Muscle of arm (tissue), 12 donors: ENCODE data around the gene ADAM33. TPM values are rescaled to one million over a fixed set of nuclear protein-coding genes. Genes with fewer than 3 reads are reported as not detected.

ENCODE experiments used
- DNase-seq: peaks from one replicate; pipeline ENCODE4 v3.0.0-alpha.2; 2013
- polyA plus RNA-seq, 12 donors: library from polyadenylated mRNA; unstranded; fragments of 120-200 nt; gene quantifications; one replicate each; pipeline ENCODE4 v1.2.1, GENCODE V29; 2013; ENCODE audit not compliant: insufficient read length in 12 of 12

The ADAM33 gene
- polyA plus RNA-seq, 12 donors: 34.7 to 99.4 (median 59.6) TPM; not detected in 1

- peak; percentile 79 for DNase-seq
These were observed 29.1 kb upstream of the ADAM33 start for GRCh38 chr20:3710703-3711483.

DNA sequence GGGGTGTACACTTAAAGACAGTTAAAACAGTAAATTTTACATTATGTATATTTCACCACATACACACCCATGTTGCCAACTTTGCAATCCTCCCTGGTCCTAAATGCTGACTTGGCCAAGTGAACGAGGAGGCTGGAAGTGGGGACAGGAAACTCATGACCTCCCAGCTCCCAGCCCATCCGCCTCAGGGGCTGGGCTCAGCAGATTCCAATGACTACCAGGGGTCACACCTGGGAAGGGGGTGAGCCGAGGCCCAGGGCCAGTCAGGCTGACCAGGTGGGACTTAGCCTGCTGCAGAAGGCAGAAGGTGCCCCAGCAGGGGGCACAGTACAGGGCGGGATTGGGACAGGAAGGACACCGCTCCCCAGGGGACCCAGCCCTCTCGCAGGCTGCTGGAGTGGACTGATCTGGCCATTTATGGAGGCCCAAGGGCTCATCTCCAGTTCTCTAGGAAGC lies 28.2 kb upstream of the ADAM33 start:
- DNase-seq: no peak

DNA sequence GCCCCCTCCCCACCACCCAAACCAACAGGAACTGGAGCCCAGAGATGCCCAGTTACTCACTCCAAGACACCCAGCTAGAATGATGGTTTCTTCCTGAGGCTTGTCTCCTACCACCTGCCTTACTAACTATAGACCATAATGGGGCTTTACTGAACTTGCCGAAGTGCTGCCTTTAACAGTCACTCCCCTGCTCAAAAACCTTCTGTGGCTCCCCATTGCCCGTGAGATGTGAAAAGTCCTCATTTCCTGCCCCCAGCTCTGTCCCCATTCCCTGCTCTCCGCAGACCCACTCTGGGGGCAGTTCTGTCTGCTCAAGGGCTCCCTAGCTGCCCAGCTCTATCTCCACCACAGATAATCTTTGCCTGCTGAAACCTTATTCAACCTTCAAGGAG lies 25.7 kb upstream of the ADAM33 start:
- DNase-seq: no peak

DNA sequence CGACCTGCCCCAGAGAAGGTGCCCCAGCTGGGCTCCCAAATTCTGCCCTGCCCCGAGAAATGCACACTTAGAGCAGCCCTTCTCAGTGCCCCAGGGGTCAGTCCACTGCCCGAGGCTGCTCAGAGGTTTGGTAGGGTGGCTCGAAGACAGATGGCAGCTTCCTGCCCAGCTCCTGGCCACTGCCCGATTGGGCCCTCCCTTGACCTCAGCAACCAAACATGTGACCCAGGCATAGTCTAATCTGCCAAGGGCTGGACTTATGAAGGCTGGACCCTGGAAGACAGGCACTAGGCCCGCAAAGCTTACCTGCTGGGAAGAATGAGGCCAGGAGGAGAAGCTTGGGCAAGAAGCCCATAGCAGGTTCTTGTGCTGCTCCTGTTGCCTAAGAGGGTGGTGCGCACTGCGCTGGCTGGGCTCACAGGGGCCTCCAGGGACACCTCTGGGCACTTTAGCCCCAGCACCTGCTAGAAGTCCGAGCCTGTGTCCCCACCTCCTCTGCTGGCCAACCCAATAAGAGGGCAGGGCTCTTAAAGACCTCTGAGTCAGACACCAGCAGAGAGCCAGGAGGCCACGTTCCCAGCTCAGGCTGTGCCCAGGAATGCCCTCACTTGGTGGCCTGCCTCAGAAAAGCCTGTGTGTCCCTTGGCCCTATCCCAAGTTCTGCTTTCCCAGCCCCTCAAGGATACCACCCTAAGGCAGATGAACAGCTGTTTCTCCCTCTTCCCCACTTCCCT lies 25.1 kb upstream of the ADAM33 start:
- DNase-seq: no peak

GRCh38 chr20:3705970-3706739 lies 24.3 kb upstream of the ADAM33 start:
- DNase-seq: no peak

DNA sequence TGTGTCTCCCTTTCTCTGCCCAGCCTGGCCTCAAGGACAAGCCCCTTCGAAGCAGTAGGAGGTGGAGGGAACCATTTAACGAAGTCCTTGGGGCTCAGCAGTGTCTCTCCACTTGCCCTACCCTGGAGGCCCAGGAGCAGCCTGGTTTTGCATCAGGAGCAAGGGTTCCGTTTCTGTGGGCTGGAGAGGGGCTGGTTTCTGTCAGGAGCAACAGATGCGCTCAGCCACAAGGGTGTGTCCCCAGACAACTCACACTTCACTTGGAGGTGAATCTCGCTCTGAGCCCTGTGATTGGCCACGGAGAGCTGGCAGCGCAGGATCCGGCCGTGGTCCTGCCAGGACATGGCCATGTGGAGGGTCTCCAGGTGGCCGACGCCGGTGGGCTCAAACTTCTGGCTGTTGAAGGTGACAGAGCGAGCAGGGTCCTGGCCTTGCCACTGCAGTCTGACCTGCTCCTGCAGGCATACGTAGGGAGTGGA lies 23.7 kb upstream of the ADAM33 start:
- no peak for DNase-seq

GRCh38 chr20:3704087-3704486 lies 22.3 kb upstream of the ADAM33 start:
- no peak for DNase-seq

- DNase-seq: no peak
These were observed 21.0 kb upstream of the ADAM33 start for GRCh38 chr20:3702611-3703391.

DNA sequence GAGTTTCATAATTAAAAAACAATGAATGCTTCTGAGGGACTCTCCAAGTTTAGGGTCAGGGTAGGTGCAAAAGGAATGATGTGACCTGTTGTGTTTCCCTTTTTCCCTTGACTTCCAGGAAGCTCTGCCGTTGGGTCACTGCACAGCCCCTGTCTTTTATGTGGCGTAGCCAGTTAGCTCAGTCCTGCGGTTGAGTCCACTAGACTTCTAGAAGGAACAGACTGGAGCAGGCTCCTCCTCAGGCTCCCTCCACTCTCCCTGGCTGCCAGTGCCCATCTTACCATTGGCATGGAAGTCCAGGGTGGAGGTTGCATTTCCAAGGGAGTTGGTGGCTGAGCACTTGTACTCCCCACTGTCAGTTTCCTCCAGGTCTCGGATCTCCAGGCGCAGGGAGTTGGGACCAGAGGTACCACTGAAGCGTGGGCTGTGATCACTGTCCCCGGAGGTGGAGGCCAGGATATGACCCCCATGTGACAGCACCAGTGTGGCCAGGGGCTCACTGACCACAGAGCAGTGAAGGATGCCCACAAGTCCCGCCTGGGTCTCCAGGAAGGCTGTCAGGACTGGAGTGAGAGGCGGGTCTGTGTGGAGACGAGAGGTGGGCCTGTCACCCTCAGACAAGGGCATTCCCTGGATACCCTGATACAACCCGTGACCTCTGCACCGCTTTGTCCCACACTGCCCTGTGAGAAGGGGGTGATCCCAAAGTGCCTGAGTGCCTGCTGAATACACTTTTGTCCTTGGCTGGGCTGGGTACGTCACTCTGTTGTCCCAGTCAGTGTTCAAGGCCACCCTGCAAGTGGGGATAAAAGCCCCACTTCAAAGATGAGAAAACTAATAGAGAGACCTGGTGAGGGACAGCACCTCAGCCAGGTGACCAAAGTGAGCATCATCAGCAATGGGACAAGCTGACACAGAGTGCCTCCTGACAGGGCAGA lies 19.5 kb upstream of the ADAM33 start:
- DNase-seq: no peak

GRCh38 chr20:3699037-3699436 lies 17.2 kb upstream of the ADAM33 start:
- DNase-seq: no peak

DNA sequence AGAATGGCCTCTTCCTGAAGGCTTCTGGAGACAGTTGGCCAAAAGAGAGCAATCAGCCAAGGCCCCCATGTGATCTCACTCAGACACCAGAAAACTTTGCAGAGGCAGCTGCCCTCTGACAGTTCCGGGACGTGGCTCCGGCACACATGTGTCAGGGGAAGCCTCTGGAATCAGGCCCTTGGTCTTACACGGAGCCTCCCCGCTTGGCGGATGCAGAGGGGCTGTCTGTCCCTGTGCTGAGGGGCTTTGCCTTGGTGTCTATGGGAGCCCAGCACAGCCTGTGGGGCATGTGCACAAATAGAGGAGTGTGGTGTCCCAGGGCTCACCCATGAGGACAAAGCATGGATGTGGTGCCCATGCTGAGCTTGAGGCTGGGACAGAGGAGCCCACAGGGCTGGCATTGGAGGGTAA lies 16.8 kb upstream of the ADAM33 start:
- no peak for DNase-seq

GRCh38 chr20:3697588-3698305 lies 15.9 kb upstream of the ADAM33 start:
- DNase-seq: no peak

DNA sequence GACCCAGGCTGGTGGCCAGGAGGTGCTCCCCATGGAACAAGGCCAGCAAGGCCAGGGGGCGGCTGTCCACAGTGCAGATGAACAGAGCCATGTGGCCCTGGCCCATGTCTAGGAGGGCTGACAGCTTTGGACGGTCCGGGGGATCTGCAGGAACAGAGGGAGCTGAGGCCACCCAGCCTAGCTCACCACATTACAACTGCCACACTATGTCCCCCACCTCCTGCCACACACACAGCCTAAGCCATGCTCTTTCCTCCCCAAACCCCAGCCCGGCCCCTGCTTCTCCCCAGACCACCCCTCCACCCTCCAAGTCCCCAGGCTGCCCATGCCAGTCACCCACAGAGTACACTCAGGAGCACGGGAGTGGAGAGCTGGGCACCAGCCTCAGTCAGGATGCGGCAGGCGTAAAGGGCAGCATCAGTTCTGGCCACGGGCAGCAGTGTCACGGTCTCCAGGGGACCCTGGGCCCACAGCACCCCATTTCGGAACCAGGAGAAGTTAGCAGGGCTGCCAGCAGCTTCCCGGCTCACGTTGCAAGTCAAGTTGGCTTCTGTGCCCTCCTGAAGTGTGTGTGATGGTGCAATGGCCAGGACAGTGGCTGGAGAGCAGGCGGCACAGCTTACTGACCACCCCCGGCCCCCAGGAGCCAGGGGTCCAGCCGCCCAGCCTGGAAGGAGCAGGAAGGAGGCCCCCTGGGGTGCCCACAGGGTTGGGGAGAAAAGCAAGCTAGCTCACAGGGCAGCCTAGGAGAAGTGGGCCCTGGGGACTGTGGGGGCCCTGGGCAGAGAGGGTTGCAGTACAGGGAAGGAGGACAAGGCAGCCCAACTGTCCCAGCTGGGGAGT lies 15.2 kb upstream of the ADAM33 start:
- DNase-seq: no peak

DNA sequence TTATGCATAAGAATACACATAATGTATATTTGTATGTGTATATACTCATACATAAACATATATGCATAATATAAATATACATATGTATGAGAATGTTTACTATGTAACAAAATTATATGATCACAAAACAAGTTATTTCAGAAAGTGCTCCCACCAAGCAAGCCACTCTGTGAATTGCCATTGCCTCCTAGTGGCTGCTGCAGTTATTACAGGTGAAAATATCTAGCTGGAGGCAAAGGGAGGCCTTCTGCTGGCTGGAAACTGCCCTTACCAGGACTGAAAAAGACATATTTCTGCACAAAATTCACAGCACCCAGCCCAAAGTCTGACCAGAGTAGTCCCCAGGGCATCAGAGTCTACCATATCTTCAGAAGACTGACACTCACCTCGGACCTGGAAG lies 14.4 kb upstream of the ADAM33 start:
- no peak for DNase-seq

GRCh38 chr20:3694864-3695263 lies 13.1 kb upstream of the ADAM33 start:
- DNase-seq: no peak

DNA sequence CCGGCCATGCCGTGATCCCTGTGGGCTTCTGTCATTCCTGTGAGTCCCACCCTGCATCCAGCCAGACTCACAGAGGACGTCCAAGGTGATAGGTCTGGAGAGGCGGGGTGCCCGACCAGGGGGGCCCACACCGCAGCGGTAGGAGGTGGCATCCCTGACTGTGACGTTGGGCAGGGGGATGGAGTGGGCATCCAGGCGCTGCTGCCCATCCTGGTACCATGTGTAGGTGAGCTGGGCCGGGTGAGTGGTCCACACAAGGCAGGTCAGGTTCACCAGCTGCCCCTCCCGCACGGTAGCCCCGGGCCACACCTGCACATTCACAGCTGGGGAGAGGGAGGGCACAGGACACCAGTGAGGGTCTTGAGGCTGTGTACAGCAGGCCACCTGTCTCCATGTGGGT lies 11.6 kb upstream of the ADAM33 start:
- no peak for DNase-seq

- DNase-seq: no peak
These were observed 11.0 kb upstream of the ADAM33 start for GRCh38 chr20:3692706-3693294.

GRCh38 chr20:3691897-3692296 lies 10.1 kb upstream of the ADAM33 start:
- DNase-seq: no peak
